Effector CD8-positive, alpha-beta T cell (primary cell): Measurements from ENCODE around the gene SPTBN1.
"Not testable (repeated sequence)": the region's sequence is repeated elsewhere in the genome, so short reads cannot be mapped to it uniquely, and the experiment has no call there.

Experiments used
- DNase-seq: peaks from one replicate; lab custom pipeline; 2025; lab: John Stamatoyannopoulos, UW

The SPTBN1 gene

DNA sequence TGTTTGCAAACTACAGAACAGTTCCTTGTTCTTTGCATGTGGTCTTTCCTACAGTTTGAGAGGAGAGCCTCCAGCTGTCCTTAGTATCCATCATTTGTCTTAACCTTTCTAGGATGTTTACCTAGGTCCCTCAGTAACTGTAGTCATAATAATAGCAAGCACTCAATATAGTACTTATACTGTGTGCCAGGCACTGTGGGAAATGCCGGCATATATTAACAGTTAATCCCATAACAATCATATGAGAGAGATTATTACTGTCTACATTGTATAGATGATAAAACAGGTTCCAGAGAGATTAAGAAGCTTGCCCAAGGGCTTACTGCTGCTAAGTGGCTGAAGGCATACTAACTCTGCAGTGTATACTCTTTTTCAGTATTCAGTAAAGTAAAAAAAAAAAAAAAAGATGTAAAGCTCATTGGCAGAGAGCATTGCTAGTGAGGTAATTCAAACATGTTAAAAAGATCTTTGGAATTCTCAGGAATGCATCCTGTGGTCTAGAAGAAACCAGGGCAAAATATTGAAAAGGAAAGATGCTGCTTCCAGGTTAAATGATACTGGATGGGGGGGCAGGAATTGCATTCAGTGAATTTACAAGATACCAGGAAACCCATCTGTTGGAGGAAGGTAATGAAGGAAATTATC lies 72.3 kb downstream of the SPTBN1 start:
- no peak for DNase-seq

DNA sequence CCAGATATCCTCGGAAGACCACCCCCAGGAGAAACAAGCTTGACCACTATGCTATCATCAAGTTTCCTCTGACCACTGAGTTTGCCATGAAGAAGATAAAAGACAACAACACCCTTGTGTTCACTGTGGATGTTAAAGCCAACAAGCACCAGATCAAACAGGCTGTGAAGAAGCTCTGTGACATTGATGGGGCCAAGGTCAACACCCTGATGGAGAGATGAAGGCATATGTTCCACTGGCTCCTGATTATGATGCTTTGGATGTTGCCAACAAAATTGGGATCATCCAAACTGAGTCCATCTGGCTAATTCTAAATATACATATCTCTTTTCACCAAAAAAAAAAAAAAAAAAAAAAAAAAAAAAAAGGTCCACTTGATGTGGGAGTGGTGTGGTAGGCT lies 73.4 kb downstream of the SPTBN1 start:
- DNase-seq = not testable (repeated sequence)

DNA sequence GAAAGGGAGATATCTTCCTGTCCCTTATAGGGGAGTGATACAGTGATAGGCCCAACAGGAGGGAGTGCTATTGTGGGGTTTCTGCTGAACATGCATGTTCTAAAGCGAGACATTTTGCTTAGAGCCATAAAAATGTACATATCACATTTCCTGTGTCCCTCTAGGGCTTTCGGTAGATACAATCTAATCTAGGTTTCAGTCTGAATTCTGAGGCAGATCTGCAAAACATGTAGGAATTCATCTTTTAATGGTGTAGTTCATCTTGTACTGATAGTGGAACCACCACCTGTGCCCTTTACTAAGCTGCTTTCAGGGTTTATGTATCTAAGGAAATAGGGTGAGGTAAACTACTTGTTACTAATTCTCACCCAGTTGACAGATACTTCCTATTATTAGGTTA lies 73.8 kb downstream of the SPTBN1 start:
- DNase-seq = no peak

DNA sequence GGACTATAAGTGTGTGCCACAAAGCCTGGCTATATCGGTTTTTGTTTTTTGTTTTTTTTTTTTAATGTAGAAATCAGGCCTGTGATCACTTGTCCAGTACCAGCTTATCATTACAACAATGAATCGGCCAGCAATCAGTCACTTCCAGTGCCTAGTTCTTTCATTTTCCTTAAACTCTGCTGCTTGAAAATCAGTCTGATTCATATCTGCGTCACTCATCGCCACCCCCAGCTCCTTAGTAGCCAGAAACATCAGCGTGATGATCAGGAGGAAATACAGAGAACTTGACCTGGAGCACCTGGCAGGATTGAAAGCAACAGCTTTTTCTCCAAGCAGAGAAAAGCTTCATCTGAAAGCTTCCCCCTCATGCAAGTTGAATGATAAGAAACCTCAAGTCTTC lies 75.4 kb downstream of the SPTBN1 start:
- no peak for DNase-seq

DNA sequence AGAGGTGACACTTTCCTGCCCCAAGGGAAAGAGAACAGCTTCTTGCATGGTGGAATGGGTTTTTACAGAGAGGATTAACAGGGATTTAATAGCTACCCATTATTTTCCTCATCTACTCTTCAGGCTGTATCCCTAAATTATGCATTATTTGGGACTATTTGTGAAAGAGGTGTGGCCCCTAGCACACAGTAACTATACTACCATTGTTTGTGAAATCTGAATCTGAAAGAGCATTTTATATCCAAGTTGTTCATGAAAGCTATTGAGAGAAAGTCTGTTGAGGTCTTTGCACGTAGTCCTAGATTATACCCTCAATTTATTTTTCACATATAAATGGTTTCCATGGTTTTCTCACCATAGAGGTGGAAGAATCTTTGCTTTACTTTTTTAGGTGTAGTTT lies 78.1 kb downstream of the SPTBN1 start:
- no peak for DNase-seq

DNA sequence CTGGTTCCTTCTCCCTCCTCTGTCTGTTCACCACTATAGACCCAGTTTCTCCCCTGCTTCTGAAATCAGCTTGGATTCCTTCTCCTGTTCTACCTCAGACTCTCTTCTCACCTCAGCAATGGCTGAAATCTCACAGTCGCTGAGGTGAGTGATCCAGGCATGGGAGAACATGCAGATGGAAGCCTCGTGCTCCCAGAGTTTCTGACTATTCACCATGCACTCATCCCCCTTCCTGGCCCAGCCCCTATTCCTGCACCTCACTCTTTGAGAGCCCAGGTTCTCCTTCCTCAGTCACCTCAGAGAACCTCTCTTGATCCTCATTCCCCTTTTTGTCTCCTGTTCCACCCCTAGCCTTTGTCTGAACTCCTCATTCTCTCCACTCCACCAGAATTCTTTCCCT lies 78.5 kb downstream of the SPTBN1 start:
- no peak for DNase-seq

DNA sequence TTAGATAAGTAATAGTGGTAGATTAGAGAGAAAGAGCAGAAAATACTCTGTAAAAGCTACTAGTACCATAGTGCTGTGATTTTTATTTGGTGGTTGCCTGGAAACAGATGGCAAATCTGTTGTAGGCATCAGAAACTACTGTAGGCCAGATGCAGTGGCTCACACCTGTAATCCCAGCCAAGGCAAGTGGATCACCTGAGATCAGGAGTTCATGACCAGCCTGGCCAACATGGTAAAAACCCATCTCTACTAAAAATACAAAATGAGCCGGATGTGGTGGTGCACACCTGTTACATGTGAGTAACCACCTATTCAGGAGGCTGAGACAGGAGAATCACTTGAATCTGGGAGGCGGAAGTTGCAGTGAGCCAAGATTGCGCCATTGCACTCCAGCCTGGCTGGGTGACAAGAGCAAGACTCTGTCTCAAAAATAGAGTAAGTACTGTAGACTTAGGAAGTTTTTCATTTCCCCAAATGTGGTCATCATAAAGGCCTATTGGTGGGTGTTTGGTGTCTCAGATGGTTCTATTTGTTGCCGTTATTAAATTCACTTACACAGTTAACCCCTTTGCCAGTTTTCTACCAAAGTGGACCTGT lies 79.6 kb downstream of the SPTBN1 start:
- DNase-seq = no peak

DNA sequence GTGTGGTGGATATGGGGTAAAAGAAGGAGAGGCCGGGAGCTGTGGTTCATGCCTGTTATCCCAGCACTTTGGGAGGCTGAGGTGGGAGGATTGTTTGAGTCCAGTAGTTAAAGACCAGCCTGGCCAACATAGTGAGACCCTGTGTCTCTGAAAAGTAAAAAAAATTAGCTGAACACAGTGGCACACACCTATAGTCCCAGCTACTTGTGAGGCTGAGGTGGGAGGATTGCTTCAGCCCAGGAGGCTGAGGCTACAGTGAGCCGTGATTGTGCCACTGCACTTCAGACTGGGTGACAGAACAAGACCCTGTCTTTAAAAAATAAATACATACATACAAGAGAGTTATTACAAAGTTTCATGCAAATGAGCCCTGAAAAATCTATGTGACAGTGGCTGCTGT lies 80.6 kb downstream of the SPTBN1 start:
- DNase-seq = no peak

DNA sequence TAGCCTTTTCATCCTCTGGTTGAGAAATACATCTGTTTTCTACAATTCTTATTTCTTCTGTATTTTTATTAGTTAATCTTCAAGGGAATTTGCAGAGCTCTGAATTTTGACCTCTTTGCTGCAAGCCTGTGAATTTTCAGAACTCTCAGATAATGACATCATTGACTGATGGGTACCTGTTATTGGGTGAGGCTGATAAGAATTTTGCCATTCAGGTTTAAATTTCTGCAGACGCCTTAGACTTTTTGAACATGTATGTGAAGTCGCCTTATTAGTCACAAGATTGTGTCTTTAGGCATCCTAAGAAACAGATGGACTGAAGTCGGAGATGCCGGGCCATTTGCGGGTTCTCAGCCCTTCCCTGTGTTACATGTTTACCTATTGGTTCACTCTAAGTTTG lies 82.4 kb downstream of the SPTBN1 start:
- no peak for DNase-seq

DNA sequence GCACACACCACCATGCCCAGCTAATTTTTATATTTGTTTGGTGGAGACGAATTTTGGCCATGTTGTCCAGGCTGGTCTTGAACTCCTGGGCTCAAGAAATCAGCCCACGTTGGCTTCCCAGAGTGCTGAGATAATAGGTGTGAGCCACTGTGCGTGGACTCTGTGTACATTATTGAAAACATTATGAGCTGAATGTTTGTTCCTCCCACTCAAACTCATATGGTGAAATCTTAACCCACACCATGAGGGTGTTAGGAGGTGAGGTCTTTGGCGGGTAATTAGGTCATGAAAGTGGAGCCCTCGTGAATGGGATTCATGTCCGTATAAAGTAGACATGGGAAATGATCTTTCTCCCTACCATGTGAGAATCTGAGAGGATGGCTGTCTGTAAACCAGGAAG lies 83.6 kb downstream of the SPTBN1 start:
- DNase-seq = no peak

DNA sequence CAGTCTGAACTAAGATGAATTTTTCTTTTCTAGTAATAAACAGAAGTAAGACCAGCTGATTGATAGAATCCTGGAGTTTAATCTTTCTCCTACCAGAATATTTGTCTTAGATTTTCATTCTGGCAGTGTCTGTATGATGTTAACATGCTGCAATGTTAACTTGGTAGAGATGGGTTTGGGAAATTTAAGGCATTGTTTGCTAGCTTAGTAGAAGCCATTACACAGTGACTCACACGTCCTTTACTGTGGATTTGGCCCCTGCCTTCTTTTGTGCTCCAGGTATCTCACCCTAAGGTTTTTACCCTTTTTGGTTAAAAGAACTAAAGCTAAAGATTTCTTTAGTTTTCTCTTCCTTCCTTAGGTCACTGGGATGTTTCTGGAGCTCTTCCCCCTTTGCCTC lies 84.1 kb downstream of the SPTBN1 start:
- no peak for DNase-seq

DNA sequence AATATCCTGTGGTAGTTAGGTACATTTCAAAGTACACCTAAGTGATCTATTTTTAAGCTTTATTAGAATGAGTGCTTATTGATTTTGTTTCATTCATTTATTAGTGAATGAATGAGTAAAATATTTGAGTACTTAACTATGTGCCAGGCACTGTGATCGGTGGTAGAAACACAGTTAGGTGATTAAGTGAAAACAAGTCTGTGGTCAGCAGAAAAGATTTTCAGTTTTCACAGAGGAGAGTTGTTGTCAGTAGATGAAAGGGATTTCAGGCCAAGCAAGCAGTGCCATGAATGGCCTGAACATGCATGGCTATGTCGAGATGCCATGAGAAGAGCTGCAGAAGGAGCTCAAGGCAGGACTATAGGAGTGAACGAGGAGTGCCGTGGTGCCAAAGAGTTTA lies 85.9 kb downstream of the SPTBN1 start:
- no peak for DNase-seq

DNA sequence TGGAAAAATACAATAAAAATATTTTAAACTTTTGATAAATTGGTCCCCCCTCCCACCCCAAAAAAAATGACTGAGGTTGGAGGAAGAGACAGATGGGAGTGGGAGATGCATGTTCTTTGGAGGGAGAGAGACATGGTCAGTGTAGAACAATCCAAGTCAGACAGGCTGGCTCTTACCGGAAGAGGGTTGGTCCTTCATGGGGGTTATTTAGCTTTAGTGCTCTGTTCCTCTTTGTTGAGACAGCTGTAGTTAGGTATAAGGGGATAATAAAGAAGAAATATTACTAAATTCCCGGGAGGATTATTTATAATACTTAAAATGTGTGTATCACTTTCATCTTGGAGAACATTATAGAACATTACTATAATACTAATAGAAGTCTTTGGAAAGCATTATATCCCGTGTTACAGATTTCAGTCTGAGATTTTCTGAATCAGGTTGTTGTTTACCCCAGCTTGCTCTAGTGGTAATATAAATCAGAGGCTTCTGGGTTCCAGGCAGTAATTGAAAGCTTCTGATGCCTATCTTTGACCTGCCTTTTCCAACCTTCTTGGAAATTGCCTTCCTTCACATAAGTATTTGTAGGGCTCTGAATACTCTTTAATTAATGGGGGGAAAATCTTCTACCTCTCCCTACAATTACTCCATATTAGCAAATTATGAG lies 87.7 kb downstream of the SPTBN1 start:
- no peak for DNase-seq

DNA sequence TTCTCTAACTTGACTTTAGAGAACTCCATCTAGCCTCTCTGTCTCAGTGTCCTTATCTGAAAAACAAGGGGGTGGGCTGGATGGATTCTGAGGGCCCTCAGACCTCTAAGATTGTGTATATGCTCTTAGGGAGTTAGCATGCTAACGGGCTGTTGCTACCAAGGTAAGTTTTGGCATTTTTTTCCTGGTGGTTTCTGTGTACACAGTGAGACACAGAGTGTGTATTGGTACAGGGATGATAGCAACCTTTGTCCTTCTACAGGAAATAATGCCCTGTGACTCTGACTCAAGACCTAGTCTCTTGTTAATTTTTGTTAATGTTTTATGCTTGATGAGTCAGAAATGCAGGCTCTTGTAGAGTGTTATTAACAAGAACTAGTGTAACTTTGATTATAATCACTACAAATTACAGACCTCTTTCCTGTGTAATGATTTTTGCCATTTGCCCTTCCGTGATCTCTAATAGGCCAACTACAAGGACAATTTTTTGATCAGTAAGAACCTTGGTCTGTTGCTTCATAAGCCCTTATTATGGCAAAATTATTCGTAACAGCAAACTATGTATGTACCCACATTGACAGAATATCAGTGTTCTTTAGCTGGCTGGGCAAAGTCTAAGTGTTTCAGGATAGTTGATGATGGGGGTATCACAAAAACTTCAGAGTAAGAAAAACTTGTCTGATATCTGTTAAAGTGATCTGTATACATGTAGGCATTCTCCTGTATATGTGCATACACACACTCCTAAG lies 89.7 kb downstream of the SPTBN1 start:
- no peak for DNase-seq

DNA sequence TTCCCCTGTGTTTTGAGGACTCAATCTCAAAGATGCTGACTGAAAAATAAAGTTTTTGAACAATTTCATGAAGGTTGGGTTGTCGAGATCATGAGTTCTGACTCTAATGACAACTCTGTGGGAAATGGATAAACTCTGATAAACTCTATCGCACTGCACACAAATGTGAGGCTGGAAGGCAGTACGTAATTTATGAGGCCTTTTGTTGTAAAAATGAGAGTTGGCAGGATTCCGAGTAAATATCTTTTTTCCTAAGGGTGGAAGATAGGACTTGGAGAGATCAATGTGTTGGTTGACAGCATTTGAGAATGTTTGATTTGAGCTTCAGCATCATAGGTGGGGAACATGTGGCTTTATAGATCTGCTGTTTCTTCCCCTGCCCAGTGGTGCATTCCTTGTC lies 90.4 kb downstream of the SPTBN1 start:
- no peak for DNase-seq

DNA sequence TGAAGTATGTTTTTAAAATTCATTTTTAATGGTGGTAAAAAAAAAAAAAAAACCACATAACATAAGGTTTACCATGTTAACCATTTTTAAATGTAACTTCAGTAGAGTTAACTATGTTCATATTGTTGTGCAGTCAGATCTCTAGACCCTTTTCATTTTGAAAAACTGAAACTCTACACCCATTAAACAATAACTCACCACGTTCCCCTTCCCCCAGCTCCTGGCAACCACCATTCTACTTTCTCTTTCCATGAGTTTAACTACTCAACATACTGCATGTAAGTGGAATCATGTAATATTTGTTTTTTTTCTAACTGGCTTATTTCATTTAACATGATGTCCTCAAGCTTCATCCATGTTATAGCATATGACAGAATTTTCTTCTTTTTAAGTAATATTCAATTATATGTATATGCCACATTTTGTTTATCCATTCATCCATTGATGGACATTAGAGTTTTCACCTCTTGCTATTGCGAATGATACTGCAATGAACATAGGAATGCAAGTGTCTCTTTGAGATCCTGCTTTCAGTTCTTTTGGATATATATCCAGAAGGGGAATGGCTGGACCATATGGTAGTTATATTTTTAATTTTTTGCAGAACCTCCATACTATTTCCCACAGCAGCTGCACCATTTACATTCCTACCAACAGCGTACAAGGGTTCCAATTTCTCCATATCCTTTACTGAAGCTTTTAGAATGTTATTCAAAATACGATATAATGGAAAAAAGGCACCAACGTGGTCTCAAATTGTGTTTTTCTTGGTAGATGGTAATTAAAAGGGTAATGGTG lies 91.0 kb downstream of the SPTBN1 start:
- no peak for DNase-seq

DNA sequence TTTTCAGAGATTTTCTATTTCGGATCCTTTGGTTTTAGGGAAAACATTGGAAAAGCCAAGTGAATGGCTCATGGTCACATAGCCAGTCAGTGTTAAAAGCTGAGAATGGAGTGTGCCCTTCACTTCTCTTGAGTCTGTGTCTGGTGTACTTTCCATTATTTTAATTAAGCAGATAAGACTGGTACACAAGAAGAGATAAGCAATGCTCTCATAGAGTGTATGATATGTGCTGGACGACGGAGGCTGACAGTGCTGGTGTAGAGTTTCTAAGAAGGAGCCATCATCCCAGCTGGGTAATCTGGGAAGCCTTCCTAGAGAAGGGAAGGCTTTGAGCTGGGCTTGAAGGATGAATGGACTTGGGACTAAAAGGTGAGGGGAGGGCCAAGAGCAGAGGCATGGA lies 93.3 kb downstream of the SPTBN1 start:
- no peak for DNase-seq

DNA sequence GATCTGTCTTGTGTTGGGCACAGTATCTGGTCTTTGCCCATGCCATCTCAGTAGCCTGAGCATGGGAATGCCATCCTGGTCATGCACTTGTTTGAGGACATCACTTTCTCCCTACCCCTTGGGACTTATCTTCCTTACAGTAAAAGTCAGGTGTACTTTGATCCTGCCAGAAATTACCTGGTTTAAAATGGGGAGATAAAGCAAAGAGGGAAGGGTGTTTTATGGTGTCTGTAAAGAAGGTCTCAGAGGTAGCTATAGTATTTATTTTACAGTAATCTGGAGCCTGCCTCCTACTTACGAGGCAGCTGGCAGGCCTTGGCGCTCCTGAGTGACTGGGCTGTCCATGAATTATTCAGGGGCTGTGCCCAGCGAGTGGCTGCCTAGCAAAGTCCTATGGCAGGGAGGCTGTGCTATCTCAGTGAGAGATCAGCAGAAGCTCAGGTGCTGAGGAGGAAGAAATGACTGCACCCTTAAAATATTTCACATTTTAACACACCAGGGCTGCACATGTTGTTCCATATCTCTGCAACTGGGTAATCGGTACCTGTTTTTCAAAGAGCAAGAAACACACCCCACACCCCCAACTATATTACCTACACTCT lies 93.9 kb downstream of the SPTBN1 start:
- no peak for DNase-seq

DNA sequence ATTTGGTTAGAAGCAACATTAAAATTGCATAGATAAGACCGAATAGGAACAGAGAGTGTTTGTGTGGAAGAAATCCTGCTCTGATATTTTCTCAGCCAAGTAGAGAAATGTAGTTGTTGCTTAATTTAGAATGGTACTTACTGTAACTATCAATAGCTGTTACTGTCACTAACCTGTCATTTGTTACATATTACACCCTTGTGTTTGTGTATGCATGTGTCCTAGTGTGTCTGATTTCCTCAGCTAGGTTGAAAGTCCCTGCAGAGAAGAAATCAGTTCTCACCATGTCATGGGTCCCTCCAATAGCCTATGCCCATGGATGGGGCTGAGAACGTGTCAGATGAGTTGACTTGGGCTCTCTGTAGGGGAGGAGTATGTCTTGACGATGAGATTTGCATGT lies 94.4 kb downstream of the SPTBN1 start:
- DNase-seq = no peak

DNA sequence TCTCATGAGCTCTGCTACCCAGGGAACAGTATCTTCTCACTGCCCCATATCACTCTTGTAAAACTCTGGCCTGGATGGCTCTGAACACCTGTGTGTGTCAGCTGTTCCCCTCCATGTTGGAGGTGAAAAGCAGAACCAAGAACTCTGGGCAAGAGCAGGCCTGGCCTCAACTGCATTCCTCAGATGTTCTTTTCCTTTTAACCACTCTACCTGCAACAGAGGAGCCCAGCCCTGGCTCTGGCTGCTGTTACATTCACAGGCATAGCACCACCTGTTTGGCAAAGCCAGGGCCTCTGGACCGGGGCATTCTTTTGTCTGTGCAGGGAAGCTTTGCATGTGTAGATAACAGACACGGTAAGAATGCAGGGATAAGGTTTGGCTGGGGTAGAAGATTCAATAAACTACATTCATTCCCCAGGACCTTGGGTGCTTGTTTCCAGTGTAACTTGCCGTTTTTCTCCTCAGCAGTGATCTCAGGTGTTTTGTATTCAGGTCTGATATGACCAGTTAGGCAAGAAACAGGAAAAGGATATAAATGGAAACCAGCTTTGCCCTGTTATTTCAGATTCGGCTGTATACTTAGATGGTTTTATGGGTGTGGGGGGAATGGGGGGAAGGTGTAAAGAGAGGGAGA lies 95.1 kb downstream of the SPTBN1 start:
- no peak for DNase-seq

DNA sequence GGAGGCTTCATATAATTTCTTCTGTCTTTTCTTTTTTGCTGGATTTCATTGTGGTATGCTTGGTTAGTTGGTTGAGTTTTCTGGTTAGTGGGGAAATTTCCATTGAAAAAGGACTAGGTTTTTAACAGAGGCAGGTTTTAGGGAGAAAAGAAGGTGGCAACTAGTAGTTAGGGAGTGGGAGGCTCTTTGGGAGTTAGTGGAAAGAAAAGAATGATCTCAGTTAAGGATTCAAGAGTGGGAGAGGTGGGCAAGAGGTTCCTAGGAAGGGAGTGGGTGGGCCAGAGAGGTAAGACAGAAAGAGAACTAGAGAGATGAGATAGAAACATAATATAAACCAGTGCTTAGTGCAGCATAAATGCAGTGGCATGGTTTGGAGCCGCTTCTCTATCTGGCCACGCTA lies 96.9 kb downstream of the SPTBN1 start:
- DNase-seq = no peak
